Fibroblast of skin of right biceps (primary cell): ENCODE data around the gene FAM76B.
A peak's percentile ranks its signal among the peaks of the same experiment; 100 is the strongest.

Experiments used
- DNase-seq: peaks from one replicate; pipeline ENCODE4 v3.0.0-alpha.2; 2013

Gene FAM76B

GRCh38 chr11:95791709-95792033, 2.1 kb upstream of the FAM76B start:
- no peak for DNase-seq

GRCh38 chr11:95790933-95791708, 1.5 kb upstream of the FAM76B start:
- DNase-seq, result peak; percentile 45

- peak; percentile 99 for DNase-seq
These were observed 746 bp upstream of the FAM76B start, which contains the start of gene CEP57 for GRCh38 chr11:95790123-95790932. TSS of gene CEP57 (plus strand) at chr11:95790498. CDS start at chr11:95790699, 201 bp downstream.

GRCh38 chr11:95788921-95789505, 569 bp downstream of the FAM76B start:
- DNase-seq, result peak; percentile 47

GRCh38 chr11:95780544-95780943, 9.0 kb downstream of the FAM76B start:
- no peak for DNase-seq

- DNase-seq, result no peak
These were observed 10.9 kb downstream of the FAM76B start for GRCh38 chr11:95778699-95779098.

GRCh38 chr11:95776859-95777258, 12.7 kb downstream of the FAM76B start:
- no peak for DNase-seq

- DNase-seq, result peak; percentile 19
These were observed 21.1 kb downstream of the FAM76B start for GRCh38 chr11:95768521-95768920.

GRCh38 chr11:95767498-95767897, 22.1 kb downstream of the FAM76B start:
- peak; percentile 55 for DNase-seq

- no peak for DNase-seq
These were observed 22.9 kb downstream of the FAM76B start for GRCh38 chr11:95766701-95767100.

GRCh38 chr11:95764267-95764898, 25.2 kb downstream of the FAM76B start:
- peak; percentile 64 for DNase-seq

- peak; percentile 53 for DNase-seq
These were observed 27.0 kb downstream of the FAM76B start for GRCh38 chr11:95762534-95762933.

GRCh38 chr11:95760941-95761340, 28.6 kb downstream of the FAM76B start:
- DNase-seq, result peak; percentile 2

GRCh38 chr11:95751515-95751914, 38.1 kb downstream of the FAM76B start:
- no peak for DNase-seq

GRCh38 chr11:95750101-95750500, 39.5 kb downstream of the FAM76B start:
- no peak for DNase-seq

GRCh38 chr11:95739108-95739938, 50.3 kb downstream of the FAM76B start:
- DNase-seq, result no peak

- peak; percentile 5 for DNase-seq
These were observed 52.8 kb downstream of the FAM76B start for GRCh38 chr11:95736809-95737208.

- no peak for DNase-seq
These were observed 53.2 kb downstream of the FAM76B start for GRCh38 chr11:95736355-95736754.

GRCh38 chr11:95734009-95734572, 55.5 kb downstream of the FAM76B start:
- no peak for DNase-seq

- DNase-seq, result no peak
These were observed 56.5 kb downstream of the FAM76B start for GRCh38 chr11:95732930-95733602.

- no peak for DNase-seq
These were observed 60.1 kb downstream of the FAM76B start for GRCh38 chr11:95729462-95729861.
